GM12872 (cell line): Measurements from ENCODE around the gene DTNBP1.

Experiments
- TF ChIP-seq, protein P1 (sequence below): IDR thresholded peaks from 3 replicates; pipeline ENCODE4 v1.5.1; 2011; ENCODE audit warnings: low read depth, mild to moderate bottlenecking, low read length, moderate library complexity; ENCODE audit not compliant: insufficient read depth

Gene DTNBP1

DNA sequence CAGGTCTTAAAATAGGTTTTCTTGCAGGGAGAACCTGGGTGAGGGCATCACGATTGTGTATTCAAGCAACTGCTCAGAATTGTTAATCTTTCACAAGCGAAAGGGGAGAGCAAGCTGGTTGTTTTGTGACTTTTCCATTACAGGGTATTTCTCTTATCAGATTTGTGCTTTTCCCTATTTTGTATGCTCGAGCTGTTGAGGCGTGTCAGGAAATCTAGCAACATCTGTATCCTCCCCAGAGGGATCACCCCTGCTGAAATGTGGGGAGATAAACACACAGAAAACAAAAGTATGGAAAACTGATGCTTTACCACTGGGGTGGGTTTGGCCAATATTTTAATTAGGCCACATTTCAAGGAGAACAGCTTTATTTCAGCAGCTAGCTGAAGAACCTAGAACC lies 187.0 kb downstream of the DTNBP1 start:
- TF ChIP-seq, protein P1, sequence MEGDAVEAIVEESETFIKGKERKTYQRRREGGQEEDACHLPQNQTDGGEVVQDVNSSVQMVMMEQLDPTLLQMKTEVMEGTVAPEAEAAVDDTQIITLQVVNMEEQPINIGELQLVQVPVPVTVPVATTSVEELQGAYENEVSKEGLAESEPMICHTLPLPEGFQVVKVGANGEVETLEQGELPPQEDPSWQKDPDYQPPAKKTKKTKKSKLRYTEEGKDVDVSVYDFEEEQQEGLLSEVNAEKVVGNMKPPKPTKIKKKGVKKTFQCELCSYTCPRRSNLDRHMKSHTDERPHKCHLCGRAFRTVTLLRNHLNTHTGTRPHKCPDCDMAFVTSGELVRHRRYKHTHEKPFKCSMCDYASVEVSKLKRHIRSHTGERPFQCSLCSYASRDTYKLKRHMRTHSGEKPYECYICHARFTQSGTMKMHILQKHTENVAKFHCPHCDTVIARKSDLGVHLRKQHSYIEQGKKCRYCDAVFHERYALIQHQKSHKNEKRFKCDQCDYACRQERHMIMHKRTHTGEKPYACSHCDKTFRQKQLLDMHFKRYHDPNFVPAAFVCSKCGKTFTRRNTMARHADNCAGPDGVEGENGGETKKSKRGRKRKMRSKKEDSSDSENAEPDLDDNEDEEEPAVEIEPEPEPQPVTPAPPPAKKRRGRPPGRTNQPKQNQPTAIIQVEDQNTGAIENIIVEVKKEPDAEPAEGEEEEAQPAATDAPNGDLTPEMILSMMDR = no peak

DNA sequence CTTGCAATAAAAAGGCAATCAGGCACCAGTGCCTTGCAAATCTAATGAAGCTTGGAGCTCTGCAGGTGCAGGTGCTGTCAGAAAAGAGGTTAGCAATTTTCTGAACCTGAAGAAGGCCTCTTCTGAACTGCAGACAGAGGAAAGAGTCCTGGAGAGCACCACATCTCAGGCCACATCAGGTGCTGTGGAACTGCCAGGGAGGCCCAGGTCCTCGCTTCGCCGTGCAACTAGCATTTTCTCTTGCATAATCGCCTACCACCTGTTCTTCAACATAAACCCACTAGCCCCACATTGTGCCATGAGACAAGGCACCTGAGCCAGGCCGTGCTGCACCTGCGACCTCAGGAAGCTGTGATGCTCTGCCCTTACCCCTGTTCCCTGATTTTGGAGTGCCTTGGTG lies 187.6 kb downstream of the DTNBP1 start:
- TF ChIP-seq, protein P1 = no peak

DNA sequence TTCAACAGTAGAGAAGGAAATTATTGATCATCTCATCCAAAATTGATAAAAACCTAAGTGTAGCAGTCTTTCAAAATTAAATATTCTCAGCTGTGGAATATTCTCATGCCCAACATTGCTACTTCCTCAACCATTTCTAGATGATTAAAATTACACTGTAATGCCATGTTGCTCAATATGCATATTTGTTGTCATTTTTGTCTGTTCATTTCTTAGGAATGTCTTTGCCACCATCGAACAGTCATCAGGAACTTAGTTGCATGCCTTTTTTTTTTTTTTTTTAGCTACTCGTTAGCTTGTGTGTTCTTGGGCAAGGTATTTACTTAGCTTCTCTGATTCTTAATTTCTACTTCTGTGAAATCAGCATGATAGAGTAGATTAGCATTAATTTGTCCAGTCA lies 188.6 kb downstream of the DTNBP1 start:
- TF ChIP-seq, protein P1 = no peak

DNA sequence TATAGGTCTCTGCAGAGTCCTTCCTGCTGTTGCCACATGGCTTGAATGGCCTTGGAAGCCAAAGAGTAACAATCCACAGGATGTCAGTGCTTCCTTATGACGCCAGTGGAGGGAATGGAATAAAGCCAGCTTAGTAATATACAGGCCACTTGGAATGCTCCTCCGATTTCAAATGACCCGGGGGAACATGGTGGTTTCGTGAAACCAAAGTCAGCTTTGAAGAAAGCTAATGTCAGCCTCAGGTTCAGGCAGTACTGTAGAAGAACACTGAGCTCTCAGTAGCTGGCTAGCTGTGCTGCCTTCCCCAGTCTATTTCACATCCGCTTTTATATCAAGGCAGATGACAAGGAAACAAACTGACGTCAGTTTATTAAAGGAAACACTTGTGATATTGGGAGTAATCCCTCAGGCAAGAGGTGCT lies 189.1 kb downstream of the DTNBP1 start:
- TF ChIP-seq, protein P1 = no peak

DNA sequence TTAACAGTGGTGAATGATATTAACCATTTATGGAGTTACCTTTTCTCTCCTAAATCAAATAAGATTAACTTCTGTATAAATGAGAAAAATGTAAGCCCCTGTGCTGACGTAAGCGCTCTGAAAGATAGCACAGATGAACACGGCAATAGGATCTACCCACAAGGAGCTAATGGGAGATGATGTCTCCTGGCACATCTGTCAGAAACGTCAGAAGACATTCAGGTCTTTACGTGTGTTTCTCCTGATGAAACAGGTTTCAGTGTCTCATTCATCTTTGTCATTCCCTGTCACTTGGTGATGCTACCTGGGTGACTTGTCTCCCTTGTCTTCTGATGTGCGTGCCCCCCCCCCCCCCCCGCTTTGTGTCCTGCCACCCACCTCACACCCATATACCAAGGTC lies 189.7 kb downstream of the DTNBP1 start:
- TF ChIP-seq, protein P1 = no peak
